ENCODE data around the gene OTUB2. TPM values are rescaled to one million over a fixed set of nuclear protein-coding genes. Genes with fewer than 3 reads are reported as not detected.

Gene OTUB2
- total RNA-seq = 0.99 to 2.1 TPM (median 1.9 TPM) in 3 replicates
- long read RNA-seq, transcript OTUB2-201 (6 exons, 3,922 nt) = major isoform, 5 of 8 reads
- long read RNA-seq, partial matches to known transcripts = 0 of 8 reads
- long read RNA-seq, other reads (novel, unspliced or antisense) = 3 of 8 reads

DNA sequence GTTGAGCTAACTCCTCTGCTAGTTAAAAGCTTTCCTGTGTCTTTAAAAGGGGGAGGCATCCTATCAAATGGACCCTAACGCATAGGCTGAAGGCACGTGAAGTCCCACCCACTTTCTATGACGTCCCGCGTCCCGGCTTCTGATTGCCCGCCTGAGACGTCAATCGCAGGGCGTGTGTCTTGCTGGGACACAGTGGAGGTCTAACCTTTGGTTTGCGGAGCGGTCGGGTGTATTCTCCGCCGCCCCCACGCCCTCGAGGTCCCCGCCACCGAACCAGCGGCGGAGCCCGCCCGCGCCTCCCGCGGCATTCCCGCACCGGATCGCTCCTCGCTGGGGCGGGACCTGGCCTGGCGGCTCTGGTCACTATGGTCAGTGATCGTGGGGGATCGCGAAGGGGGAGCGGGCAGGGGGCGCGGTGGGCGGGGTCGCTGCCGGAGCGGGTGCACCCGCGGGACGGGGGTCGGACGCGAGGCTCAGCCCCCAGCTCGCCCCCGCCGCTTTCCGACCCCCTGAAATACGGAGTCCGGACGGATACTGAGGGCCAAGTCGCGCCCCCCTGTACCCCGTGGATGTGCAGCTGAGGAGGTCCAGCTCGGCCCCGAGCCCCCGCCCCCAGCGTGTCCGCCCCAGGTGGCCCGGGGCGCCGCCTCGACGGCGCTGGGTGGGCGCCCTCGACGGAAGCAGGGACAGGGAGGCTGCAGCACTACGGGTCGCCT lies at the start of gene OTUB2:
Gene OTUB2, plus strand, starts transcription at position 168 of the 716 bp plus-strand sequence. Its CDS starts 198 bp downstream, at position 366.
- H3K4me3 Mint-ChIP-seq (ENCODE audit: unreplicated experiment) = peak within 1 kb of the TSS; percentile 67
- no peaks in the 10 kb centered on the region for H3K36me3 Mint-ChIP-seq (ENCODE audit: low read depth)
- TF ChIP-seq CTCF (IDR thresholded peaks at IDR 0.05) = no peak
- H3K27ac Mint-ChIP-seq (ENCODE audit: unreplicated experiment) = no peak within 1 kb of the TSS
- no peak for DNase-seq (ENCODE audit: low spot score)
- H3K4me1 Mint-ChIP-seq (ENCODE audit: low read depth) = peaks cover 10% of the 10 kb centered on the region
- H3K9me3 Mint-ChIP-seq (ENCODE audit: low read depth) = no peaks in the 10 kb centered on the region
- H3K27me3 Mint-ChIP-seq (ENCODE audit: low read depth) = no peaks in the 10 kb centered on the region

DNA sequence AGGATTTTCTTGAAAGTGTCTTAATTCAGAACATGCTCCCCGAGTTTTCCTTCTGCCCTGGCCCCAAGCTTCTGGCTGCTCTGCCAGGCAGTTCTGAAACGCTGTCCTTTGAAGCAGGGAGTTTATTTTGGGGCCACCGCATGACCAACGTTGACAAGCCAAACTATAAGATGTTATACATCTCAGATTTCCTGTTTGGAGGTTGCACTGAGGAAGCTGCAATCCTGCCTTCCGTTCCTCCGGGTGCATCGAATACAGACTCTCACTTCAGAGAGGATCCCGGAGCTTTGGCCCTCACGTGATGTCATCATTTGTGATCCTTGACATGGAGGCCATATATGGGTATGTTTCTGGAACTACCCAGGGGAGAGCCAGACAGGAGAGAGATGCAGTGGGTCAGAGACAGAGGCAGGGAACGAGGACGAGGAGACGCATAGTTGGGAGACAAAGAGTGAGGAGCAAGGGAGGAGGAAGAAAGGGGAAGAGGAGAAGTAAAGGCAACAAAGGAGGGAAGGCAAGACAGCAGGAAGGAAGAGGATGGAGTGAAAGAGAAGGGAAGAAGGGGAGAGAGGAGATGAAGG lies 49.6 kb upstream of the OTUB2 start, which contains the start of gene ASB2:
Gene ASB2, minus strand, starts transcription at position 94 of the 581 bp plus-strand sequence. CDS start 12,031 bp downstream, outside the sequence.
- no peak for TF ChIP-seq CTCF (IDR thresholded peaks at IDR 0.05)
- Mint-ChIP-seq H3K27ac (ENCODE audit: unreplicated experiment) (no peak within 1 kb of the TSS), H3K36me3 (ENCODE audit: low read depth) (peaks cover 2% of the 10 kb centered on the region), H3K27me3 (ENCODE audit: low read depth) (peaks cover 32% of the 10 kb centered on the region), H3K4me3 (ENCODE audit: unreplicated experiment) (peak within 1 kb of the TSS; percentile 17), H3K4me1 (ENCODE audit: low read depth) (peaks cover 24% of the 10 kb centered on the region), H3K9me3 (ENCODE audit: low read depth) (no peaks in the 10 kb centered on the region)
- DNase-seq (ENCODE audit: low spot score) = no peak

- Mint-ChIP-seq H3K27me3 (ENCODE audit: low read depth) (peaks cover 28% of the 10 kb centered on the region), H3K36me3 (ENCODE audit: low read depth) (peaks cover 2% of the 10 kb centered on the region), H3K4me3 (ENCODE audit: unreplicated experiment) (no peak overlapping the region), H3K27ac (ENCODE audit: unreplicated experiment) (no peak overlapping the region), H3K9me3 (ENCODE audit: low read depth) (no peaks in the 10 kb centered on the region), H3K4me1 (ENCODE audit: low read depth) (peaks cover 26% of the 10 kb centered on the region)
- DNase-seq (ENCODE audit: low spot score) = no peak
- TF ChIP-seq CTCF (IDR thresholded peaks at IDR 0.05) = no peak
Observed at GRCh38 chr14:93977171-93977570, 49.0 kb upstream of the OTUB2 start.

DNA sequence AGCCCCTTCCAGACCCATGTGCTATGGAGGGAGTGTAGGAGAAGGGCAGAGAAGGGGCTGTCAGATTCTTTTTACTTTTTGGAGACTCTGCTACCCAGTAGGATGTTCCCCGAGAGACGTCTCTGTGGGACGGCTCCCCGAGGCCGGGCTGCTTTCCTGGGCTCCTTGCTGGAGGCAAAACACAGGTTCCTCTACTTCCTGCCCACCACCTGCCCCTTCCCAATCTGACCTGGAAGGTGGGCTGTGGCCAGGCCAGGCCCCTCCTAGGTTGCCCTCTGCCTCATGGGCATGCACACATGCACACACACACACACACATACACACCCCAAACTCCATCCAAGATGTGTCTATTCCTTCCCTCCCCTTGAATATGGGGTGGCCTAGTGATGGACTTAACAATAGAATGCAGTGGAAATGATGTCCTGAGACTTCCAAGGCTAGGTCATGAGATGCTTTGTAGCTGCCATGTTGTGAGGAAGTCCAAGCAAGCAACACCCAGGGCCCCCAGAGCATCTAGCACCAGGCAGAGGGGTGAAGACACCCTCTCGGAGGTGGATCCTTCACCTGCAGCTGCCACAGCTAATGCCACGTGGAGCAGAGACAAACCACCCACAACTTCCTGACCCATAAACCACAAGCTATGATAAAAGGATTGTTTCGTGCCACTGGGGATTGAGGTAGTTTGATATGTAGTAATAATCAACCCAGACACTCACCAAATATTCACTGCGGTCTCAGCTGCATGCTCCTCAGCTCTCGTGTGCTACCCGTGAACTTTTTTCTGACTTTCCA lies 48.2 kb upstream of the OTUB2 start:
- TF ChIP-seq CTCF (IDR thresholded peaks at IDR 0.05) = no peak
- Mint-ChIP-seq H3K36me3 (ENCODE audit: low read depth) (peaks cover 2% of the 10 kb centered on the region), H3K27me3 (ENCODE audit: low read depth) (peaks cover 26% of the 10 kb centered on the region), H3K9me3 (ENCODE audit: low read depth) (no peaks in the 10 kb centered on the region), H3K4me3 (ENCODE audit: unreplicated experiment) (no peak overlapping the region), H3K27ac (ENCODE audit: unreplicated experiment) (no peak overlapping the region), H3K4me1 (ENCODE audit: low read depth) (peaks cover 26% of the 10 kb centered on the region)
- no peak for DNase-seq (ENCODE audit: low spot score)

DNA sequence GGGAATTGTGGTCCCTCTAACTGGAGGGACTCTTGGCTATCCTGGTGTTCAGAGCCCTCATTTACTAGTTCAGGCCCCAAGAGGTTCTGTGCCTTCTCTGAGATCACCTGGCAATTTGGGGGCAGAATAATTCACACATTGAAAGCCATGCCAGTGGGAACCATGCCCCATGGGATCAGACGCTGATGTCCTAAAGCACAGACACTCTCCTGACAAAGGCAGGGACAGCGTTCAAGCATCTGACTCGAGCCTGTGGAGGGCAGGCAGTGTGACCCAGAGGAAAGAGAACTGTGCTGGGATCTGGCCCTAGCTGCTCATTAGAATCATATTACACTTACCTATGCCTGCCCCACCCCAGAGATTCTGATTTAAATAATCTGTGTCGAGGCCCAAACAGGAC lies 47.4 kb upstream of the OTUB2 start:
- TF ChIP-seq CTCF (IDR thresholded peaks at IDR 0.05) = no peak
- peaks cover 27% of the 10 kb centered on the region for H3K27me3 Mint-ChIP-seq (ENCODE audit: low read depth)
- H3K4me3 Mint-ChIP-seq (ENCODE audit: unreplicated experiment) = no peak overlapping the region

More for the DNA sequence above, 47.4 kb upstream of the OTUB2 start:
- H3K4me1 Mint-ChIP-seq (ENCODE audit: low read depth) = peaks cover 26% of the 10 kb centered on the region
- H3K36me3 Mint-ChIP-seq (ENCODE audit: low read depth) = peaks cover 2% of the 10 kb centered on the region
- DNase-seq (ENCODE audit: low spot score) = no peak
- no peaks in the 10 kb centered on the region for H3K9me3 Mint-ChIP-seq (ENCODE audit: low read depth)
- H3K27ac Mint-ChIP-seq (ENCODE audit: unreplicated experiment) = no peak overlapping the region
